Neutrophil (primary cell): Measurements from ENCODE around the gene CNTLN.

ENCODE experiments used
- H3K27ac ChIP-seq: fragments of 200-600 bp; sonication (generic); 2 replicates; pipeline ENCODE4 v1.5.1; 2016; ENCODE audit warnings: mild to moderate bottlenecking, moderate library complexity
- H3K27me3 ChIP-seq: fragments of 200-600 bp; sonication (generic); 2 replicates; pipeline ENCODE4 v1.6.0; 2016; ENCODE audit warnings: mild to moderate bottlenecking
- H3K36me3 ChIP-seq: fragments of 200-600 bp; sonication (generic); 2 replicates; pipeline ENCODE4 v1.5.1; 2017
- H3K4me1 ChIP-seq, 2 experiments: fragments of 200-600 bp in 1 of 2; sonication (generic) in 1 of 2; 1 replicate in 1 of 2; 2 replicates in 1 of 2; pipeline versions ENCODE4 v1.5.1 to v1.6.1; 2013 to 2016; ENCODE audit warnings: low read depth in 1 of 2, low read length in 1 of 2, mild to moderate bottlenecking in 1 of 2, moderate library complexity in 1 of 2; ENCODE audit not compliant: control insufficient read depth in 1 of 2, insufficient read depth in 1 of 2
- H3K4me3 ChIP-seq, 2 experiments: fragments of 200-600 bp in 1 of 2; sonication (generic) in 1 of 2; 1 replicate in 1 of 2; 2 replicates in 1 of 2; pipeline ENCODE4 v1.5.1; 2013 to 2016; ENCODE audit warnings: low read depth in 1 of 2, low read length in 1 of 2, mild to moderate bottlenecking in 1 of 2, moderate library complexity in 1 of 2
- H3K9me3 ChIP-seq: fragments of 200-600 bp; sonication (generic); 2 replicates; pipeline ENCODE4 v1.5.1; 2016
- TF ChIP-seq, protein P1 (sequence below): fragments of 200-600 bp; sonication (generic); IDR thresholded peaks from 2 replicates; pipeline ENCODE4 v1.5.1; 2016; ENCODE audit warnings: antibody characterized with exemption

The CNTLN gene

DNA sequence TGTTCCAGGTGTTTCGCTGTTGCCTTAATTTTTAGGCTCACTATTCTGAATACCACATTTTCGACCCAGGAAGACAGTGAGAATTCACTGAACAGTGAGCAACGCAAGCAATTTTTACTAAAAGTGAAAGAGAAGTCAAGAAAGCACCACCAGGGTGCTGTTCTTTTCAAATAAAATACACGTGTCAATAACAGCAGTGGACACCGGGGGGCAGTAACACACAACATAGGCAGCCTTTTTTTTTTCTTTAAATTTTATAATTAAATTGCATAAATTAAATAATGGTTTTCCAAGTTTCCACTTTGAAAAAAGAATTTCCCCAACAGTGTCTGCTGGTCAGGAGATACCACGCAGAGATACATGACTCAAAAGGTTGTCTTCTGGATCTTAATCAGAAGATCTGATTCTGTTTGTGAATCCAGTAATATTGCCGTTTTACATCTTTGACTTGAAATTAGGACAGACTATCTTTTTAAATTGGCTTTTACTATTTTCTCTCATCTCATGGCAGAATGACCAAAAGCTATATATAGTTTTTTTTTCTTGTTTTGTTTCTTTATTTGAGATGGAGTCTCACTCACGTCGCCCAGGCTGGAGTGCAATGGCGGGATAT lies 396.9 kb downstream of the CNTLN start:
- no peaks in the 10 kb centered on the region for H3K27me3 ChIP-seq
- TF ChIP-seq, protein P1, sequence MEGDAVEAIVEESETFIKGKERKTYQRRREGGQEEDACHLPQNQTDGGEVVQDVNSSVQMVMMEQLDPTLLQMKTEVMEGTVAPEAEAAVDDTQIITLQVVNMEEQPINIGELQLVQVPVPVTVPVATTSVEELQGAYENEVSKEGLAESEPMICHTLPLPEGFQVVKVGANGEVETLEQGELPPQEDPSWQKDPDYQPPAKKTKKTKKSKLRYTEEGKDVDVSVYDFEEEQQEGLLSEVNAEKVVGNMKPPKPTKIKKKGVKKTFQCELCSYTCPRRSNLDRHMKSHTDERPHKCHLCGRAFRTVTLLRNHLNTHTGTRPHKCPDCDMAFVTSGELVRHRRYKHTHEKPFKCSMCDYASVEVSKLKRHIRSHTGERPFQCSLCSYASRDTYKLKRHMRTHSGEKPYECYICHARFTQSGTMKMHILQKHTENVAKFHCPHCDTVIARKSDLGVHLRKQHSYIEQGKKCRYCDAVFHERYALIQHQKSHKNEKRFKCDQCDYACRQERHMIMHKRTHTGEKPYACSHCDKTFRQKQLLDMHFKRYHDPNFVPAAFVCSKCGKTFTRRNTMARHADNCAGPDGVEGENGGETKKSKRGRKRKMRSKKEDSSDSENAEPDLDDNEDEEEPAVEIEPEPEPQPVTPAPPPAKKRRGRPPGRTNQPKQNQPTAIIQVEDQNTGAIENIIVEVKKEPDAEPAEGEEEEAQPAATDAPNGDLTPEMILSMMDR: no peak
- no peaks in the 10 kb centered on the region for H3K4me1 ChIP-seq
- no peaks in the 10 kb centered on the region for H3K36me3 ChIP-seq
- no peak overlapping the region for H3K4me3 ChIP-seq
- no peaks in the 10 kb centered on the region for H3K9me3 ChIP-seq
- no peak overlapping the region for H3K27ac ChIP-seq

- TF ChIP-seq, protein P1: no peak
- Histone ChIP-seq H3K9me3 (no peaks in the 10 kb centered on the region), H3K4me3 (no peak overlapping the region), H3K27ac (no peak overlapping the region), H3K36me3 (no peaks in the 10 kb centered on the region), H3K27me3 (no peaks in the 10 kb centered on the region), H3K4me1 (no peaks in the 10 kb centered on the region)
These were observed 397.6 kb downstream of the CNTLN start for GRCh38 chr9:17532461-17532860.

- Histone ChIP-seq H3K27me3 (no peaks in the 10 kb centered on the region), H3K27ac (no peak overlapping the region), H3K36me3 (no peaks in the 10 kb centered on the region), H3K9me3 (no peaks in the 10 kb centered on the region), H3K4me3 (no peak overlapping the region), H3K4me1 (no peaks in the 10 kb centered on the region)
- TF ChIP-seq, protein P1: no peak
These were observed 400.3 kb downstream of the CNTLN start for GRCh38 chr9:17535176-17535575.

- Histone ChIP-seq H3K9me3 (no peaks in the 10 kb centered on the region), H3K27ac (no peak overlapping the region), H3K4me1 (no peaks in the 10 kb centered on the region), H3K4me3 (no peak overlapping the region), H3K36me3 (no peaks in the 10 kb centered on the region), H3K27me3 (no peaks in the 10 kb centered on the region)
- TF ChIP-seq, protein P1: no peak
These were observed 401.2 kb downstream of the CNTLN start for GRCh38 chr9:17536027-17536426.

GRCh38 chr9:17551023-17551422 lies 416.2 kb downstream of the CNTLN start:
- H3K9me3 ChIP-seq: no peaks in the 10 kb centered on the region
- TF ChIP-seq, protein P1: no peak
- H3K4me3 ChIP-seq: no peak overlapping the region
- H3K36me3 ChIP-seq: no peaks in the 10 kb centered on the region
- H3K4me1 ChIP-seq: no peaks in the 10 kb centered on the region
- H3K27me3 ChIP-seq: no peaks in the 10 kb centered on the region
- no peak overlapping the region for H3K27ac ChIP-seq
